Pons (tissue), 1 donor: ENCODE results near the gene AGRP.

ENCODE experiments used
- DNase-seq: peaks from one replicate; pipeline ENCODE4 v3.0.0-alpha.2; 2016; ENCODE audit warnings: low spot score

The AGRP gene

GRCh38 chr16:67445441-67445912 is 37.9 kb downstream of the AGRP start:
- no peak for DNase-seq

GRCh38 chr16:67445126-67445426 is 38.3 kb downstream of the AGRP start:
- DNase-seq = no peak

- DNase-seq = no peak
These were observed 38.9 kb downstream of the AGRP start for GRCh38 chr16:67444259-67445125.

- no peak for DNase-seq
These were observed 40.1 kb downstream of the AGRP start for GRCh38 chr16:67443265-67443664.

GRCh38 chr16:67442581-67443255 is 40.6 kb downstream of the AGRP start:
- DNase-seq = no peak

- no peak for DNase-seq
These were observed 41.4 kb downstream of the AGRP start for GRCh38 chr16:67441907-67442306.

GRCh38 chr16:67441271-67441753 is 42.0 kb downstream of the AGRP start:
- peak; percentile 51 for DNase-seq

GRCh38 chr16:67438824-67439393 is 44.4 kb downstream of the AGRP start:
- DNase-seq = no peak

GRCh38 chr16:67438098-67438791 is 45.1 kb downstream of the AGRP start:
- no peak for DNase-seq

- no peak for DNase-seq
These were observed 45.8 kb downstream of the AGRP start for GRCh38 chr16:67437513-67437912.

GRCh38 chr16:67436640-67437193 is 46.6 kb downstream of the AGRP start:
- DNase-seq = no peak

- no peak for DNase-seq
These were observed 47.6 kb downstream of the AGRP start for GRCh38 chr16:67435758-67436164.

- no peak for DNase-seq
These were observed 50.1 kb downstream of the AGRP start for GRCh38 chr16:67433131-67433719.
